HEK293T (cell line): Measurements from ENCODE around the gene BAG3.

ENCODE experiments used
- CTCF ChIA-PET: fragments of 350-600 bp; formaldehyde crosslinking; extraction: SDS; loops from one replicate; lab custom pipeline; 2021; ENCODE audit warnings: antibody characterized with exemption, inconsistent platforms; lab: Yijun Ruan, JAX
- POLR2A ChIA-PET: fragments of 350-600 bp; formaldehyde crosslinking; extraction: SDS; loops from one replicate; lab custom pipeline; 2020; ENCODE audit warnings: antibody characterized with exemption, inconsistent platforms; lab: Yijun Ruan, JAX
- DNase-seq: peaks from one replicate; pipeline ENCODE4 v3.0.0; 2012; ENCODE audit warnings: mixed read lengths; ENCODE audit errors: extremely low spot score
- ARNT ChIP-seq: fragments of 450-650 bp; IDR thresholded peaks from 2 replicates; pipeline ENCODE4 v1.6.1; 2017; ENCODE audit warnings: mild to moderate bottlenecking
- BHLHE40 ChIP-seq: fragments of 450-650 bp; IDR thresholded peaks from 2 replicates; pipeline ENCODE4 v1.6.1; 2016; ENCODE audit warnings: mild to moderate bottlenecking, moderate library complexity, borderline replicate concordance
- CTBP1 ChIP-seq: fragments of 450-650 bp; IDR thresholded peaks from 2 replicates; pipeline ENCODE4 v1.6.1; 2016; ENCODE audit warnings: borderline replicate concordance
- ELF4 ChIP-seq: fragments of 450-650 bp; IDR thresholded peaks from 2 replicates; pipeline ENCODE4 v1.6.1; 2017; ENCODE audit warnings: antibody characterized with exemption
- FOXA1 ChIP-seq: fragments of 450-650 bp; IDR thresholded peaks from 2 replicates; pipeline ENCODE4 v1.6.1; 2016; ENCODE audit warnings: mild to moderate bottlenecking
- FOXK2 ChIP-seq: fragments of 450-650 bp; IDR thresholded peaks from 2 replicates; pipeline ENCODE4 v1.6.1; 2016; ENCODE audit warnings: mild to moderate bottlenecking
- FOXM1 ChIP-seq: fragments of 450-650 bp; IDR thresholded peaks from 2 replicates; pipeline ENCODE4 v1.6.1; 2017; ENCODE audit warnings: mild to moderate bottlenecking, borderline replicate concordance
- HDGF ChIP-seq: fragments of 450-650 bp; IDR thresholded peaks from 2 replicates; pipeline ENCODE4 v1.6.1; 2017; ENCODE audit warnings: antibody characterized with exemption, borderline replicate concordance
- L3MBTL2 ChIP-seq: fragments of 450-650 bp; conservative IDR thresholded peaks from 2 replicates; pipeline ENCODE4 v1.6.1; 2016; ENCODE audit warnings: mild to moderate bottlenecking
- LEF1 ChIP-seq: fragments of 450-650 bp; IDR thresholded peaks from 2 replicates; pipeline ENCODE4 v1.6.1; 2017; ENCODE audit warnings: mild to moderate bottlenecking, borderline replicate concordance
- NFRKB ChIP-seq: fragments of 450-650 bp; IDR thresholded peaks from 2 replicates; pipeline ENCODE4 v1.6.1; 2016; ENCODE audit warnings: mild to moderate bottlenecking, moderate library complexity
- PKNOX1 ChIP-seq: fragments of 450-650 bp; IDR thresholded peaks from 2 replicates; pipeline ENCODE4 v1.6.1; 2016
- SP1 ChIP-seq: fragments of 450-650 bp; IDR thresholded peaks from 2 replicates; pipeline ENCODE4 v1.6.1; 2017
- SUZ12 ChIP-seq: fragments of 450-650 bp; IDR thresholded peaks from 2 replicates; pipeline ENCODE4 v1.6.1; 2016; ENCODE audit warnings: mild to moderate bottlenecking
- TARDBP ChIP-seq: fragments of 450-650 bp; IDR thresholded peaks from 2 replicates; pipeline ENCODE4 v1.6.1; 2016
- ZNF384 ChIP-seq: fragments of 450-650 bp; IDR thresholded peaks from 2 replicates; pipeline ENCODE4 v1.6.1; 2016

Gene BAG3

DNA sequence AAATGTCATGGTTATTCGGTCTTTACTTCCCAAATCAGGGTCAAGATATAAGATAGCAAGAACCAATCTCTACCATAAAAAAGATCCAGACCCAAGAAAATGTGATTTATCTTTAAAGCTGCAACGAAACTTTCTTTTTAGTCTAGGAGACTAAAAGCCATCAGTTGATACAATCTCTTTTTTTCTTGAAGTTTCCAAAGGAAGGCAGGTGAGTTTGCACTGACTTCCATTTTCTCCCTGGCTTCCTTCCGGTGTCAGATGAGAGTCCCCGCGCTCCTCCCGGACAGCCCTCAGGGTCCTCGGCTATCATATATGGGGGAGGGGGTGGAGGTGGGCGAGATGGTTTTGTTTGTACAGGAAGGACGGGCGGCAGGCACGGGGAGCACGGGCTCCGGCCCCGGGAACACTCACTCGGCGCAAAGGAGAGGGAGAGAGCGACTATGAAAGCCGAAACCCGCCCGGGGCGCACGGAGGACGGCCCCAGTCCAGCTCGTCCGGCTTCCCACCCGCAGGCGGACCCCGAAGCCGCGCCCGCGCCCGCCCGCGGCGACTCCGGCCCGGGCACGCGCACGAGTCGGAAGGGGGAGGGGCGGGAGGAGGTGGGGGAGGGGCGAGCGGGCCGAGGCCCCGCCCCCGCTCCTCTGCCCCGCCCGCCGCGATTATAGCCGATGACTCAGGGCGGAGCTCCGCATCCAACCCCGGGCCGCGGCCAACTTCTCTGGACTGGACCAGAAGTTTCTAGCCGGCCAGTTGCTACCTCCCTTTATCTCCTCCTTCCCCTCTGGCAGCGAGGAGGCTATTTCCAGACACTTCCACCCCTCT, at the start of gene BAG3:
TSS of gene BAG3 (plus strand) at position 689 of the 822 bp plus-strand sequence. CDS start 296 bp downstream, outside the sequence.
- CTCF ChIA-PET, result interaction anchor here (0.6 kb wide), 1 partner anchor 357 kb away, joined by 3 read pairs; no protein-coding TSS in a partner anchor
- TF ChIP-seq L3MBTL2, result peak; percentile 25
- TF ChIP-seq BHLHE40, result no peak
- DNase-seq, result peak; percentile 92
- POLR2A ChIA-PET, result interaction anchor here (0.6 to 1.4 kb wide), 26 partner anchors 8 to 241 kb away, joined by 3 to 9 read pairs (median 4); partner anchors contain the start of genes INPP5F, MCMBP, RGS10 and SEC23IP

DNA sequence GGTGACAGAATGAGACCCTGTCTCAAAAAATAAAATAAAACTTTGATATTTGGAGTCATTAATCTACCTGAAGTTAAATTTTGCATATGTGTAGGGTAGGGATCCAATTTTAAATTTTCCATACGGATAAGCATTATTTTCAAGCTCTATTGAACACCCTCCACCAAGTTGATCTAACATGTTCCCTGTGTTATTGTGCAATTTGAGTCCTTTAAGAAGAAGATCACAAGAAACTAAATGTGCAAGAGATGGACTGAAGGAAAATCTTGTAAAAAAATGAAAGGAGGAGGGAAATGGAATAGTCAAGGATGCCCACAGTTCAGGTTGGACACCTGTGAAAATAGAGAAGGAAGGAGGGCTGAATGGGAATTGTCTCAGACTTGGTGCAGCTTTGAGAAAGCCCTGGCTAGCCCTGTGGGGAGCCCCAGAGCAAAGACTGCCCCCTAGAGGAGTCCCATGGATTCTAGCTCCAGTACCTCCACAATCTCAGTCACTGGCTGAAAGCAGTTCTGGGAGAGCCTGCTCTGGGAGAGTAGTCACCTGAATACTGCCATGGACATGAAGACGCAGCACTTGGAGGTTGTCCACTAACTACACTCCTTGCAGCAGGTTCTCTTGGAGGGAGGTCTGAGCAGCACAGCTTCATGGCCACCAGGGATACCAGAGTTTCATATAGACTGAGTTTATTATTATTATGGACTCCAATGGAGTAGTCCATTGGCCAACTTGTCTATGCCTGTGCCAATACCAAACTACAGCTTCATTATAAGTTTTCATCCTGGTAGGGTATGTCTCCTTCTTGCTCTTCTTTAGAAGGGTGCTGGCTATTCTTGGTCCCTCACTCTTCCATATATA, 48.7 kb upstream of the BAG3 start:
- CTCF ChIA-PET, result interaction anchor here (0.5 to 1.6 kb wide), 9 partner anchors 9 to 404 kb away, joined by 3 to 7 read pairs (median 4); no protein-coding TSS in a partner anchor
- TF ChIP-seq SP1 (no peak), PKNOX1 (no peak), LEF1 (no peak), FOXA1 (no peak), BHLHE40 (no peak), HDGF (no peak), FOXM1 (no peak), FOXK2 (no peak), NFRKB (no peak), TARDBP (no peak), ARNT (no peak), L3MBTL2 (no peak), CTBP1 (no peak), ELF4 (no peak), SUZ12 (no peak), ZNF384 (no peak)
- peak; percentile 62 for DNase-seq
- POLR2A ChIA-PET, result interaction anchor here (1.1 kb wide), 1 partner anchor 60 kb away, joined by 3 read pairs; the partner anchor contains the start of gene RGS10

DNA sequence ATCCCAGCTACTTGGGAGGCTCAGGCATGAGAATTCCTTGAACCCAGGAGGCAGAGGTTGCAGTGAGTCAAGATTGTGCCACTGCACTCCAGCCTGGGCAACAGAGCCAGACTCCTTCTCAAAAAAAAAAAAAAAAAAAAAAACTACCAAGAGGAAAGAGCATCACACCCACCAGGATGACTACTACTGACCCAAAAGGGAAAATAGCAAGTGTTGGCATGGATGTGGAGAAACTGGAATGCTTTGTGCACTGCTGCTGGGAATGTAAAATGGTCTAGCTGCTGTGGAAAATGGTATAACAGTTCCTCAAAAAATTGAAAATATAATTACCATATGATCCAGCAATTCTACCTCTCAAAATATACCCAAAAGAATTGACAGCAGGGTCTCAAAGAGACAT, 46.7 kb upstream of the BAG3 start:
- CTCF ChIA-PET, result no interaction called here
- no peak for TF ChIP-seq FOXK2
- no peak for TF ChIP-seq HDGF
- TF ChIP-seq FOXA1, result no peak
- no peak for TF ChIP-seq L3MBTL2
- no peak for TF ChIP-seq ELF4
- no peak for TF ChIP-seq LEF1
- TF ChIP-seq PKNOX1, result no peak
- TF ChIP-seq BHLHE40, result no peak
- no peak for TF ChIP-seq CTBP1
- TF ChIP-seq FOXM1, result no peak
- no peak for TF ChIP-seq SUZ12
- TF ChIP-seq SP1, result no peak
- POLR2A ChIA-PET, result no interaction called here
- no peak for DNase-seq

DNA sequence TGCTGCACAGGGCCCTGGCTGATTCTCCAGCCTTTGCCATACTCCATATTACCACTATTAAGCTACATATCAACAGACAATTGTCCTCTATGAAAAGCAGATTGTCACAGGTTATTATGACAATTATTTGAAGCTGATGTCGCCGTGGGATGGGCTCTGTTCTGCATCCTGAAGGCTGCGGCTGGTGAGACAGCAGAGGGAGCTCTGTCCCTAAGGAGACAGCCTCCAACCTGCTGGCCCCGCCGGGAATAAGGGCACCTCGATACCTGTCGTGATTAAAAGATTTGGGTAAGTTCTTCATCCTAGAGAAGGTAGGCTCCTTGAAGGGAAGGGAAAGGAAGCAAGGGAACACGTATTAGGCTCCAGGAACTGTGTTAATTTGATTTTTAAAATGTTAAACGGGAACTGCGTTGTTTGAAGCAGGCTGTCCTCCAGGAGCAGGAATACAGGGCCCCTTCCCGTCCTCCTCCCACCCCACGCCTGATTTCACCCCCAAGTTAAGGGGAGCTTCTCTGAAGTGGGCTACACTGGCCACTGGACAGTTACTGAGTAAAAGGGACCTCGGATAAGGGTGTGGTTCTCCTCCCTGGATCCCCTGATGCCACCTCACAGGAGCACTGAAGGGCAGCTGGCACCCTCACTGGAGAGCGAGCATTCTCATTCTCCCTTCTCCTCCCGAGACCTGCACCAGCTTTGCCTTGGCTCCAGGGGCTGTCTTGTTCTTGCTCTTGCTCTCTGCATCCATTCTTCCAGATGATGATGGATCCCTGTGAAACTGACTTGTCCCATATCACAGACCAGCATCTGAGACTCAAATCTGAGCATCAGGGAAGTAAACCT, 42.6 kb upstream of the BAG3 start:
- TF ChIP-seq FOXA1 (no peak), L3MBTL2 (no peak), LEF1 (no peak), FOXK2 (no peak), NFRKB (no peak), SP1 (no peak)

GRCh38 chr10:119609516-119609915, 41.7 kb upstream of the BAG3 start:
- ChIA-PET POLR2A (interaction anchor here (2.1 kb wide), 1 partner anchor 42 kb away, joined by 9 read pairs; the partner anchor contains the start of gene BAG3), CTCF (interaction anchor here (1.3 kb wide), 1 partner anchor 251 kb away, joined by 4 read pairs; no protein-coding TSS in a partner anchor)
- no peak for DNase-seq
- TF ChIP-seq CTBP1 (no peak), FOXM1 (no peak), BHLHE40 (no peak), ARNT (no peak), ELF4 (no peak), NFRKB (no peak), LEF1 (no peak), FOXA1 (no peak), TARDBP (no peak), HDGF (no peak), PKNOX1 (no peak), FOXK2 (no peak), L3MBTL2 (no peak), SUZ12 (no peak), ZNF384 (no peak), SP1 (no peak)

More for the DNA sequence above, 42.6 kb upstream of the BAG3 start:
- ChIA-PET CTCF (interaction anchor here (0.5 to 1.6 kb wide), 11 partner anchors 8 to 539 kb away, joined by 3 to 7 read pairs (median 4); no protein-coding TSS in a partner anchor), POLR2A (interaction anchor here (1.0 to 2.1 kb wide), 2 partner anchors 11 to 43 kb away, joined by 5 to 9 read pairs; partner anchors contain the start of genes BAG3 and TIAL1)
- DNase-seq, result peak; percentile 63
